K562 (cell line): ENCODE data around the gene URI1. TPM values are rescaled to one million over a fixed set of nuclear protein-coding genes. Genes with fewer than 3 reads are reported as not detected.

ENCODE experiments used
- CBX2 ChIP-seq: fragments of 200-600 bp; sonication (generic); IDR thresholded peaks from one replicate; pipeline ENCODE4 v1.6.1; 2012; ENCODE audit warnings: mild to moderate bottlenecking, low read length, inconsistent platforms; ENCODE audit not compliant: insufficient read depth, poor library complexity, severe bottlenecking
- CTBP1 ChIP-seq: fragments of 450-650 bp; IDR thresholded peaks from 2 replicates; pipeline ENCODE4 v1.6.1; 2016; ENCODE audit warnings: borderline replicate concordance
- ELF4 ChIP-seq: fragments of 450-650 bp; formaldehyde crosslinking; IDR thresholded peaks from 2 replicates; pipeline ENCODE4 v1.4.0; 2022; ENCODE audit warnings: missing genetic modification characterization
- ETV1 ChIP-seq: fragments of 450-650 bp; conservative IDR thresholded peaks from 2 replicates; pipeline ENCODE4 v1.6.1; 2016; ENCODE audit warnings: missing genetic modification characterization, control low read depth, low read depth, missing compliant biosample characterization
- FOXJ2 ChIP-seq: fragments of 200-800 bp; sonication (Bioruptor generic); IDR thresholded peaks from 2 replicates; pipeline ENCODE4 v1.6.1; 2016; ENCODE audit warnings: missing genetic modification characterization, missing compliant biosample characterization
- FOXM1 ChIP-seq, 2 experiments: fragments of 450-650 bp in 1 of 2; sonication (generic) in 1 of 2; formaldehyde crosslinking in 1 of 2; IDR thresholded peaks; 2 replicates each; pipeline versions ENCODE4 v1.6.1 to v1.9.0; 2017 to 2022; ENCODE audit warnings: low read depth in 2 of 2, mild to moderate bottlenecking in 2 of 2, missing genetic modification reagents in 1 of 2, moderate library complexity in 1 of 2
- KDM5B ChIP-seq: fragments of 200-600 bp; sonication (generic); IDR thresholded peaks from 2 replicates; pipeline ENCODE4 v1.6.1; 2012; ENCODE audit warnings: low read depth, mild to moderate bottlenecking, moderate library complexity, low read length, control low read depth, inconsistent platforms; ENCODE audit not compliant: insufficient replicate concordance
- L3MBTL2 ChIP-seq: fragments of 450-650 bp; IDR thresholded peaks from 2 replicates; pipeline ENCODE4 v1.6.1; 2016; ENCODE audit warnings: mild to moderate bottlenecking, moderate library complexity
- LARP7 ChIP-seq: fragments of 450-650 bp; IDR thresholded peaks from 2 replicates; pipeline ENCODE4 v1.6.1; 2016
- MTA2 ChIP-seq: fragments of 450-650 bp; IDR thresholded peaks from 2 replicates; pipeline ENCODE4 v1.6.1; 2016; ENCODE audit warnings: low read depth
- NFE2 ChIP-seq: IDR thresholded peaks from 2 replicates; pipeline ENCODE4 v1.6.1; 2014; ENCODE audit warnings: antibody characterized with exemption, low read depth
- NFIC ChIP-seq: fragments of 450-650 bp; IDR thresholded peaks from 2 replicates; pipeline ENCODE4 v1.6.1; 2017; ENCODE audit warnings: mild to moderate bottlenecking, inconsistent platforms
- RBM22 ChIP-seq: fragments of 200-400 bp; formaldehyde crosslinking; IDR thresholded peaks from 2 replicates; pipeline ENCODE4 v1.6.1; 2018; ENCODE audit warnings: low read length, low read depth; ENCODE audit not compliant: poor library complexity, severe bottlenecking
- SETDB1 ChIP-seq: IDR thresholded peaks from one replicate; pipeline ENCODE4 v1.6.1; 2012; ENCODE audit warnings: low read length, control low read depth, inconsistent platforms
- SMARCA4 ChIP-seq: fragments of 450-650 bp; IDR thresholded peaks from 2 replicates; pipeline ENCODE4 v1.6.1; 2016
- TAL1 ChIP-seq: fragments of 450-650 bp; IDR thresholded peaks from 2 replicates; pipeline ENCODE4 v1.6.1; 2016; ENCODE audit warnings: mild to moderate bottlenecking
- TBL1XR1 ChIP-seq, 2 experiments: IDR thresholded peaks; 2 replicates each; pipeline ENCODE4 v1.6.1; 2012; ENCODE audit warnings: improper control_type of control experiment in 2 of 2, low read length in 2 of 2, mild to moderate bottlenecking in 1 of 2
- TEAD4 ChIP-seq, 2 experiments: sonication (generic) in 1 of 2; formaldehyde crosslinking in 1 of 2; IDR thresholded peaks; 2 replicates each; pipeline versions ENCODE4 v1.6.1 to v1.8.0; 2012 to 2022; ENCODE audit warnings: borderline replicate concordance in 1 of 2, inconsistent platforms in 1 of 2, low read length in 1 of 2, mild to moderate bottlenecking in 1 of 2, missing genetic modification reagents in 1 of 2
- TRIM24 ChIP-seq, 2 experiments: fragments of 450-650 bp; IDR thresholded peaks; 2 replicates each; pipeline ENCODE4 v1.6.1; 2016
- ZBTB1 ChIP-seq: sonication (generic); formaldehyde crosslinking; IDR thresholded peaks from 2 replicates; pipeline ENCODE4 v1.8.1; 2023; ENCODE audit warnings: missing genetic modification reagents, low read depth, mild to moderate bottlenecking, borderline replicate concordance
- ZFP1 ChIP-seq: fragments of 450-650 bp; formaldehyde crosslinking; IDR thresholded peaks from 2 replicates; pipeline ENCODE4 v1.4.0; 2020; ENCODE audit warnings: mild to moderate bottlenecking, mixed read lengths
- ZKSCAN8 ChIP-seq: fragments of 200-800 bp; sonication (Bioruptor generic); IDR thresholded peaks from 2 replicates; pipeline ENCODE4 v1.6.1; 2016; ENCODE audit warnings: missing genetic modification characterization, missing compliant biosample characterization
- ZNF134 ChIP-seq: fragments of 250-450 bp; sonication (Bioruptor Pico); conservative IDR thresholded peaks from 2 replicates; pipeline ENCODE4 v1.4.0; 2020
- ZNF175 ChIP-seq: fragments of 200-800 bp; sonication (Bioruptor generic); IDR thresholded peaks from 2 replicates; pipeline ENCODE4 v1.6.1; 2016; ENCODE audit warnings: low read depth, mild to moderate bottlenecking, missing genetic modification characterization, missing compliant biosample characterization
- ZNF24 ChIP-seq: fragments of 450-650 bp; IDR thresholded peaks from 2 replicates; pipeline ENCODE4 v1.6.1; 2016
- ZNF766 ChIP-seq: fragments of 200-800 bp; sonication (Bioruptor generic); conservative IDR thresholded peaks from 2 replicates; pipeline ENCODE4 v1.6.1; 2016; ENCODE audit warnings: missing genetic modification characterization, missing compliant biosample characterization
- polyA plus RNA-seq, 8 experiments: library from polyadenylated mRNA; depleted of rRNA in 4 of 8; stranded (reverse) in 5 of 8; unstranded in 3 of 8; fragments of >200 nt; fragmentation: Nextera tagmentation in 2 of 8; fragmentation: Illumina TruSeq in 1 of 8; extraction: Ambion mirVana in 2 of 8; extraction: Trizol in 1 of 8; gene quantifications; 2 replicates each; pipeline versions ENCODE4 v1.2.1 to v1.2.3, GENCODE V29; 2011 to 2014; ENCODE audit warnings: inconsistent platforms in 1 of 8, missing spikeins in 1 of 8
- total RNA-seq, 7 experiments: library from RNA; depleted of rRNA in 6 of 7; stranded (reverse); fragments of >200 nt in 6 of 7; fragmentation: Illumina TruSeq in 2 of 7; extraction: Trizol in 2 of 7; gene quantifications; 2 replicates each; pipeline versions ENCODE4 v1.2.1 to v1.2.3, GENCODE V29; 2011 to 2021; ENCODE audit warnings: low replicate concordance in 1 of 7
- TF ChIP-seq, protein P1 (sequence below), 2 experiments: fragments of 250-450 bp in 1 of 2; fragments of 450-650 bp in 1 of 2; sonication (Bioruptor Pico) in 1 of 2; IDR thresholded peaks; 2 replicates each; pipeline versions ENCODE4 v1.6.1 to v1.8.0; 2016 to 2021; ENCODE audit warnings: mild to moderate bottlenecking in 2 of 2, moderate library complexity in 2 of 2, missing compliant biosample characterization in 1 of 2, missing genetic modification characterization in 1 of 2

The URI1 gene
- total and polyA plus RNA-seq, 9 of the 15 experiments (the other 6 are each of a cell fraction or from before 2014, with no cell fraction given): 16.9 to 87.4 (median 63.9) TPM

DNA sequence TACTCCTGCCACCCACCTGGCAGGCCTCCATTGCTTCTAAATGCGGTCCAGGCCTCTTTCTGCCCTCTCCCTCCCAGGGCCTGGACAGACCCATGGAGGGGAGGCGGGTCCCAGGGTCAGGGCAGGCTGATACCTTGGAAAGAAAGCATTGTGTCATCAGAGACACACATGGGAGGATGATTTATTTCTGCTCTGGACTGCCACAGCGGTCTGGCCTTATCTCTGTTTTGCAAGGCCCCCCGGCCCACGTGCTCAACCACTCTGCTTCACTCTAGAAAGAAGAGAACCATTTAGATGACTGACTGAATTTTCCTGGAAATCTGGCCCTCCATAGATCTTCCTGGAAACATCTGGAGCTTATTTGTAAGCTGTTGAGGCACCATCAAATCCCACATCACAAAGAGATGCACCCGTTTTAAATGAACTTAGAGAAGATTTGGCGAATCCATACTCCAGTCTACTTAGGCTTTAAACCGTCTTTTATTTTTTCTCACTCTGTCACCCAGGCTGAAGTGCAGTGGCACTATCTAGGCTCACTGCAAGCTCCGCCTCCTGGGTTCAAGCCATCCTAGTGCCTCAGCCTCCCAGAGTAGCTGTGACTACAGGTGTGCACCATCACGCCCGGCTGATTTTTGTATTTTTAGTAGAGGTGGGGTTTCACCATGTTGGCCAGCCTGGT is 48.3 kb upstream of the URI1 start (continued):
- TF ChIP-seq FOXM1 (IDR thresholded peaks at IDR 0.05; ENCODE audit: low read depth) (peak; percentile 95), FOXM1 (CRISPR knock-in tag; IDR thresholded peaks at IDR 0.05; ENCODE audit: low read depth) (no peak), ZNF134 (CRISPR knock-in tag) (0 out of 2 replicates have a peak, but pooled peaks have one; percentile 24), MTA2 (peak; percentile 96), ZNF175 (CRISPR knock-in tag) (peak; percentile 93), ZKSCAN8 (CRISPR knock-in tag) (peak; percentile 66), ZFP1 (CRISPR knock-in tag) (no peak), ZNF766 (peak; percentile 82; the same call in 1 of the 2 replicates), LARP7 (no peak), KDM5B (peak; percentile 27), ZNF24 (peak; percentile 51; the same call in 1 of the 2 replicates), SETDB1 (no peak), ZBTB1 (CRISPR knock-in tag) (no peak), TRIM24 (IDR thresholded peaks at IDR 0.05) (peak; percentile 84 to 94), NFIC (peak; percentile 89), ELF4 (CRISPR knock-in tag) (0 out of 2 replicates have a peak, but pooled peaks have one; percentile 48), RBM22 (no peak), ETV1 (tag) (peak; percentile 32), CBX2 (no peak), FOXJ2 (tag) (0 out of 2 replicates have a peak, but pooled peaks have one; percentile 67), NFE2 (peak; percentile 60), TEAD4 (IDR thresholded peaks at IDR 0.05; ENCODE audit: low read length) (peak; percentile 97), TEAD4 (CRISPR knock-in tag; IDR thresholded peaks at IDR 0.05; ENCODE audit: borderline replicate concordance) (no peak), SMARCA4 (peak; percentile 99), CTBP1 (peak; percentile 98), TAL1 (peak; percentile 97), L3MBTL2 (peak; percentile 90), TBL1XR1 (IDR thresholded peaks at IDR 0.05; ENCODE audit: low read length in 2 of 2) (peak; percentile 74 to 95)
- TF ChIP-seq, protein P1, sequence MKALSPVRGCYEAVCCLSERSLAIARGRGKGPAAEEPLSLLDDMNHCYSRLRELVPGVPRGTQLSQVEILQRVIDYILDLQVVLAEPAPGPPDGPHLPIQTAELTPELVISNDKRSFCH (CRISPR knock-in tag; IDR thresholded peaks at IDR 0.05): no peak
- TF ChIP-seq, protein P1 (tag; IDR thresholded peaks at IDR 0.05): 0 out of 2 replicates have a peak, but pooled peaks have one; percentile 50
